ENCODE measurements around the gene ERGIC2. TPM values are rescaled to one million over a fixed set of nuclear protein-coding genes. Genes with fewer than 3 reads are reported as not detected.

ERGIC2 gene
- total and polyA plus RNA-seq, 9 of the 15 experiments (the other 6 are each of a cell fraction or from before 2014, with no cell fraction given): 24.1 to 180 (median 75.7) TPM

DNA sequence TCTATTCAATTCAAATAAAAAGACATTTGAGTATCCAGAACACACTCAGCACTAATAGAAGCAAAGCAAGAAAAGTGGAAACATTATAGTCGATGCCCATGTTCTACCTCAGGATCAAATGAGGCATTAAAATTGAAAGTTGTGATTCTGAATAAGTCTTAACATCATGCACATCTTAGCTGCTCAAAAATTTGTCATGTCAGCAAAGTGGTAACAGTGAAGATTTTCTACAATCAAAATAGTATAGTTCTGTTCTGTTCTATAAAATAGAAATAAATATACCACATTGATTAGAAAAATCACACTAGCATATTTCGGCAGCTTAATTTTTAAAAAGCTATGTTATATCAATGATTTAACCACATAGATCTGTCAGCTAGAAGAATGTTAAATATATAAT lies 74.7 kb downstream of the ERGIC2 start:
- H3K36me3 ChIP-seq (ENCODE audit: control insufficient read depth, insufficient read depth, low read length): no peaks in the 10 kb centered on the region
- no peak overlapping the region for H3K27ac ChIP-seq (ENCODE audit: extremely low read depth, low read depth, low read length)
- H2AFZ ChIP-seq (ENCODE audit: low read depth, low read length): no peak overlapping the region
- H3K9ac ChIP-seq (ENCODE audit: insufficient read depth in 1 of 2, low read depth in 2 of 2, low read length in 2 of 2): no peak overlapping the region
- no peaks in the 10 kb centered on the region for H3K9me1 ChIP-seq (ENCODE audit: control insufficient read depth, insufficient read depth, low read length)
- no peaks in the 10 kb centered on the region for H4K20me1 ChIP-seq (replicated peaks; ENCODE audit: control insufficient read depth, insufficient read depth, low read length)
- intact Hi-C loops (cut with micrococcal nuclease) (loop anchor here (5.0 kb wide), 1 partner anchor 121 kb away; no protein-coding TSS in a partner anchor), in situ Hi-C loops (cut with MboI) (no loop called here)
- no peaks in the 10 kb centered on the region for H3K4me1 ChIP-seq (replicated peaks in 1 of 2; ENCODE audit: control insufficient read depth in 2 of 2, insufficient read depth in 2 of 2, low read length in 2 of 2)
- no peaks in the 10 kb centered on the region for H3K9me3 ChIP-seq (replicated peaks; ENCODE audit: control insufficient read depth, insufficient read depth, low read depth, low read length)
- H3K4me3 ChIP-seq: no peak overlapping the region
- DNase-seq (ENCODE audit: extremely low read depth in 1 of 4, low spot score in 3 of 4): no peak
- WGBS (ENCODE audit: insufficient coverage, low coverage, missing lambda C conversion rate): 26% methylated on average over 2 of the region's 2 CpGs
- ChIA-PET CTCF (ENCODE audit: low intra/inter-chr PET ratio) (no interaction called here), POLR2A (interaction anchor here (1.5 kb wide), 1 partner anchor 11 kb away, joined by 4 read pairs; no protein-coding TSS in a partner anchor)
- FAIRE-seq: no peak
- no peak overlapping the region for H3K4me2 ChIP-seq (ENCODE audit: insufficient read depth, low read length)
- BruUV-seq (replicated peaks): no TSS peak
- H3K79me2 ChIP-seq (ENCODE audit: control insufficient read depth, insufficient read depth, low read length): no peaks in the 10 kb centered on the region
- H3K27me3 ChIP-seq (ENCODE audit: control insufficient read depth in 2 of 2, insufficient read depth in 2 of 2, low read length in 2 of 2): peaks cover 0 to 3% of the 10 kb centered on the region in 2 experiments; a peak in 1 of 5 replicates
- TF ChIP-seq NUFIP1 (IDR thresholded peaks at IDR 0.05; ENCODE audit: partially characterized antibody): no peak
- TF ChIP-seq KLF6 (CRISPR knock-in tag; IDR thresholded peaks at IDR 0.05; ENCODE audit: borderline replicate concordance): no peak
- peak; percentile 81 for TF ChIP-seq C11orf30 (IDR thresholded peaks at IDR 0.05; ENCODE audit: low read depth)
- no peak for TF ChIP-seq MCM5 (IDR thresholded peaks at IDR 0.05; ENCODE audit: low read depth)
- peak; percentile 90 for TF ChIP-seq ZNF316 (IDR thresholded peaks at IDR 0.05)
- no peak for TF ChIP-seq CREB1 (IDR thresholded peaks at IDR 0.05)
- no peak for TF ChIP-seq CREB1 (CRISPR knock-in tag; IDR thresholded peaks at IDR 0.05)
- no peak for TF ChIP-seq RBM22 (IDR thresholded peaks at IDR 0.05; ENCODE audit: low read depth, low read length, poor library complexity, severe bottlenecking)
- TF ChIP-seq ARID1B (IDR thresholded peaks at IDR 0.05): no peak
- TF ChIP-seq MAFG (tag; conservative IDR thresholded peaks at IDR 0.05): peak; percentile 83
- TF ChIP-seq FOXP1 (CRISPR knock-in tag; IDR thresholded peaks at IDR 0.05): no peak
- TF ChIP-seq, protein P1, sequence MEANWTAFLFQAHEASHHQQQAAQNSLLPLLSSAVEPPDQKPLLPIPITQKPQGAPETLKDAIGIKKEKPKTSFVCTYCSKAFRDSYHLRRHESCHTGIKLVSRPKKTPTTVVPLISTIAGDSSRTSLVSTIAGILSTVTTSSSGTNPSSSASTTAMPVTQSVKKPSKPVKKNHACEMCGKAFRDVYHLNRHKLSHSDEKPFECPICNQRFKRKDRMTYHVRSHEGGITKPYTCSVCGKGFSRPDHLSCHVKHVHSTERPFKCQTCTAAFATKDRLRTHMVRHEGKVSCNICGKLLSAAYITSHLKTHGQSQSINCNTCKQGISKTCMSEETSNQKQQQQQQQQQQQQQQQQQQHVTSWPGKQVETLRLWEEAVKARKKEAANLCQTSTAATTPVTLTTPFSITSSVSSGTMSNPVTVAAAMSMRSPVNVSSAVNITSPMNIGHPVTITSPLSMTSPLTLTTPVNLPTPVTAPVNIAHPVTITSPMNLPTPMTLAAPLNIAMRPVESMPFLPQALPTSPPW (CRISPR knock-in tag; IDR thresholded peaks at IDR 0.05): no peak
- TF ChIP-seq MAFF (IDR thresholded peaks at IDR 0.05; ENCODE audit: low read length): peak; percentile 95
- no peak for TF ChIP-seq PCBP2 (IDR thresholded peaks at IDR 0.05; ENCODE audit: low read depth, low read length, poor library complexity, severe bottlenecking)
- TF ChIP-seq RBBP5 (IDR thresholded peaks at IDR 0.05; ENCODE audit: borderline replicate concordance, insufficient read depth, low read length, poor library complexity, severe bottlenecking): no peak
- no peak for TF ChIP-seq MYC (IDR thresholded peaks at IDR 0.05; ENCODE audit: low read depth, low read length)
- TF ChIP-seq MYC (CRISPR knock-in tag; IDR thresholded peaks at IDR 0.05; ENCODE audit: borderline replicate concordance, low read depth): no peak
- TF ChIP-seq FOXK1 (CRISPR knock-in tag; IDR thresholded peaks at IDR 0.05; ENCODE audit: borderline replicate concordance): no peak
- no peak for TF ChIP-seq ZSCAN29 (IDR thresholded peaks at IDR 0.05)
- TF ChIP-seq MAFK (IDR thresholded peaks at IDR 0.05; ENCODE audit: low read length): peak; percentile 96
- no peak for TF ChIP-seq XRCC5 (IDR thresholded peaks at IDR 0.05; ENCODE audit: low read depth, low read length)
- TF ChIP-seq RNF2 (IDR thresholded peaks at IDR 0.05): no peak
- TF ChIP-seq TFAM (CRISPR knock-in tag; conservative IDR thresholded peaks at IDR 0.05): no peak
- TF ChIP-seq ZNF445 (CRISPR knock-in tag; IDR thresholded peaks at IDR 0.05; ENCODE audit: low read depth): no peak
- TF ChIP-seq, protein P2, sequence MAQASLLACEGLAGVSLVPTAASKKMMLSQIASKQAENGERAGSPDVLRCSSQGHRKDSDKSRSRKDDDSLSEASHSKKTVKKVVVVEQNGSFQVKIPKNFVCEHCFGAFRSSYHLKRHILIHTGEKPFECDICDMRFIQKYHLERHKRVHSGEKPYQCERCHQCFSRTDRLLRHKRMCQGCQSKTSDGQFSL (CRISPR knock-in tag; IDR thresholded peaks at IDR 0.05): no peak
- TF ChIP-seq, protein P2 (tag; IDR thresholded peaks at IDR 0.05): no peak
- no peak for ATAC-seq
